Measurements from ENCODE around the gene INVS. TPM values are rescaled to one million over a fixed set of nuclear protein-coding genes. Genes with fewer than 3 reads are reported as not detected.

Gene INVS
- total and polyA plus RNA-seq, 2 donors (not counting 1 experiment from before 2014, with no cell fraction given): 13.9 to 37.0 TPM

DNA sequence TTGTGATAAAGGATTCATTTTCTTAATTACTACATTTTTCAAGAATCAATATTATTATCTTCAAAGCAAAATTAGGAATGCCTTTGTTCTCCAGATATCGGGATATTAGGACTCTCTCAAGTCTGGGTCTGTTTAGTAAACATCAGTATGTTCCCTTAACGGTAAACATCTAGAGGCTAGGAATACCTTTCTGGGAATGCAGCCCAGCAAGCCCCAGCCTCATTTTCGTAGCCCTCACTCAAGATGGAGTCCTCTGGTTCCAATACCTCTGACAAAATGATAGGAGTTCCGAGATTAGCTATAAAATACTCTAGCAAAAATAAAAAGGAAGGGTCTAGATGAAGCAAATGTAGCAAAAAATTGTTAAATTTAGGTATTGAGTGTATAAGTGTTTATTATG lies 169.2 kb downstream of the INVS start:
- H3K79me2 ChIP-seq (ENCODE audit: control insufficient read depth, insufficient read depth, low read length): no peaks in the 10 kb centered on the region
- H3K4me1 Mint-ChIP-seq: no peaks in the 10 kb centered on the region
- no peaks in the 10 kb centered on the region for H3K4me1 ChIP-seq (ENCODE audit: control insufficient read depth in 2 of 2, insufficient read depth in 2 of 2, low read length in 2 of 2)
- H3K27me3 ChIP-seq (replicated peaks in 1 of 4; ENCODE audit: control extremely low read depth in 1 of 4, control insufficient read depth in 3 of 4, insufficient read depth in 4 of 4, low read length in 3 of 4): no peaks in the 10 kb centered on the region
- H3K36me3 ChIP-seq (replicated peaks in 1 of 2; ENCODE audit: control extremely low read depth in 1 of 2, control insufficient read depth in 1 of 2, extremely low read depth in 1 of 2, insufficient read depth in 2 of 2, low read length in 1 of 2): peaks cover 6 to 8% of the 10 kb centered on the region in 2 experiments
- no peak overlapping the region for H3K4me3 ChIP-seq (ENCODE audit: control extremely low read depth in 1 of 5, extremely low read depth in 1 of 5, insufficient read depth in 1 of 5, low read depth in 2 of 5, low read length in 4 of 5)
- H3K4me3 Mint-ChIP-seq: no peak overlapping the region
- CTCF ChIA-PET: no interaction called here
- no peak for DNase-seq
- H2AFZ ChIP-seq (ENCODE audit: insufficient read depth, low read depth, low read length, poor library complexity, severe bottlenecking): no peak overlapping the region
- POLR2A ChIA-PET: no interaction called here
- no peak for ATAC-seq (ENCODE audit: low read depth)
- no peaks in the 10 kb centered on the region for H4K20me1 ChIP-seq (ENCODE audit: control insufficient read depth, insufficient read depth, low read length, poor library complexity, severe bottlenecking)
- no peaks in the 10 kb centered on the region for H3K27me3 Mint-ChIP-seq
- H3K27ac ChIP-seq (ENCODE audit: low read length in 2 of 2): no peak overlapping the region
- H3K9me3 ChIP-seq (ENCODE audit: control extremely low read depth in 1 of 3, control insufficient read depth in 2 of 3, insufficient read depth in 1 of 3, low read length in 2 of 3): no peaks in the 10 kb centered on the region
- WGBS (ENCODE audit: insufficient coverage): 100% methylated on average over 3 of the region's 4 CpGs
- intact Hi-C loops (cut with micrococcal nuclease): no loop called here
- H3K27ac Mint-ChIP-seq: no peak overlapping the region
- no peaks in the 10 kb centered on the region for H3K9me3 Mint-ChIP-seq (ENCODE audit: insufficient read depth)
- H3K4me2 ChIP-seq (replicated peaks; ENCODE audit: low read depth, low read length, poor library complexity, severe bottlenecking): no peak overlapping the region
- TF ChIP-seq EZH2 (IDR thresholded peaks at IDR 0.05; ENCODE audit: borderline replicate concordance, insufficient read depth, low read depth, low read length, poor library complexity, severe bottlenecking): no peak
- TF ChIP-seq, protein P1, sequence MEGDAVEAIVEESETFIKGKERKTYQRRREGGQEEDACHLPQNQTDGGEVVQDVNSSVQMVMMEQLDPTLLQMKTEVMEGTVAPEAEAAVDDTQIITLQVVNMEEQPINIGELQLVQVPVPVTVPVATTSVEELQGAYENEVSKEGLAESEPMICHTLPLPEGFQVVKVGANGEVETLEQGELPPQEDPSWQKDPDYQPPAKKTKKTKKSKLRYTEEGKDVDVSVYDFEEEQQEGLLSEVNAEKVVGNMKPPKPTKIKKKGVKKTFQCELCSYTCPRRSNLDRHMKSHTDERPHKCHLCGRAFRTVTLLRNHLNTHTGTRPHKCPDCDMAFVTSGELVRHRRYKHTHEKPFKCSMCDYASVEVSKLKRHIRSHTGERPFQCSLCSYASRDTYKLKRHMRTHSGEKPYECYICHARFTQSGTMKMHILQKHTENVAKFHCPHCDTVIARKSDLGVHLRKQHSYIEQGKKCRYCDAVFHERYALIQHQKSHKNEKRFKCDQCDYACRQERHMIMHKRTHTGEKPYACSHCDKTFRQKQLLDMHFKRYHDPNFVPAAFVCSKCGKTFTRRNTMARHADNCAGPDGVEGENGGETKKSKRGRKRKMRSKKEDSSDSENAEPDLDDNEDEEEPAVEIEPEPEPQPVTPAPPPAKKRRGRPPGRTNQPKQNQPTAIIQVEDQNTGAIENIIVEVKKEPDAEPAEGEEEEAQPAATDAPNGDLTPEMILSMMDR (IDR thresholded peaks at IDR 0.05): no peak
- no peak overlapping the region for H3K9ac ChIP-seq (ENCODE audit: low read length)

DNA sequence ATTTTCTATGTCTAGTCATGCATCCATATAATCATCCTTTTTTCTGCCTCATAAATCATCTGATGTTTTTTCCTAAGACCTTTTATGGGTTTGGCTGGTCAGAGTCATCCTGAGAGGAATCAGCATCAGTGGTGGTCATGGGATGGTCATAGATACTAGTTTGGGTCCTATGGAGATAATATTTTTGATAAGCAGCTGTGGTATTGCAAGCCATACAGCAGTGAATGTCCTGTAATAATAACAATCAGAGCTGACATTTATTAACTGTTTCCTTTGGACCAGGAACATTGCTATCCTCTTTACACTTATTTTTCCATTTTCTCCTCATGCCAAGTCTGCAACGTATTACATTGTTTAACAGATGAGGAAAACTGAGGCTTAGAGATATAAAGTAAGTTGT lies 170.6 kb downstream of the INVS start:
- ChIA-PET CTCF (no interaction called here), POLR2A (no interaction called here)
- Mint-ChIP-seq H3K27me3 (no peaks in the 10 kb centered on the region), H3K27ac (no peak overlapping the region), H3K9me3 (ENCODE audit: insufficient read depth) (no peaks in the 10 kb centered on the region), H3K4me3 (no peak overlapping the region), H3K4me1 (no peaks in the 10 kb centered on the region)
- Histone ChIP-seq H3K9me3 (ENCODE audit: control extremely low read depth in 1 of 3, control insufficient read depth in 2 of 3, insufficient read depth in 1 of 3, low read length in 2 of 3) (no peaks in the 10 kb centered on the region), H3K4me3 (ENCODE audit: control extremely low read depth in 1 of 5, extremely low read depth in 1 of 5, insufficient read depth in 1 of 5, low read depth in 2 of 5, low read length in 4 of 5) (no peak overlapping the region), H4K20me1 (ENCODE audit: control insufficient read depth, insufficient read depth, low read length, poor library complexity, severe bottlenecking) (no peaks in the 10 kb centered on the region), H3K27me3 (replicated peaks in 1 of 4; ENCODE audit: control extremely low read depth in 1 of 4, control insufficient read depth in 3 of 4, insufficient read depth in 4 of 4, low read length in 3 of 4) (no peaks in the 10 kb centered on the region), H3K79me2 (ENCODE audit: control insufficient read depth, insufficient read depth, low read length) (no peaks in the 10 kb centered on the region), H3K4me2 (replicated peaks; ENCODE audit: low read depth, low read length, poor library complexity, severe bottlenecking) (no peak overlapping the region), H3K27ac (ENCODE audit: low read length in 2 of 2) (no peak overlapping the region), H3K9ac (ENCODE audit: low read length) (no peak overlapping the region), H3K4me1 (ENCODE audit: control insufficient read depth in 2 of 2, insufficient read depth in 2 of 2, low read length in 2 of 2) (no peaks in the 10 kb centered on the region), H3K36me3 (replicated peaks in 1 of 2; ENCODE audit: control extremely low read depth in 1 of 2, control insufficient read depth in 1 of 2, extremely low read depth in 1 of 2, insufficient read depth in 2 of 2, low read length in 1 of 2) (peaks cover 6 to 8% of the 10 kb centered on the region in 2 experiments), H2AFZ (ENCODE audit: insufficient read depth, low read depth, low read length, poor library complexity, severe bottlenecking) (no peak overlapping the region)
- intact Hi-C loops (cut with micrococcal nuclease): no loop called here
- ATAC-seq (ENCODE audit: low read depth) (no peak), DNase-seq (no peak)
- TF ChIP-seq EZH2 (IDR thresholded peaks at IDR 0.05; ENCODE audit: borderline replicate concordance, insufficient read depth, low read depth, low read length, poor library complexity, severe bottlenecking): no peak
- TF ChIP-seq, protein P1 (IDR thresholded peaks at IDR 0.05): no peak
- WGBS (ENCODE audit: insufficient coverage): no CpG with 5 or more reads among the region's 1 CpG
